Measurements from ENCODE around the gene GCAT. TPM values are rescaled to one million over a fixed set of nuclear protein-coding genes. Genes with fewer than 3 reads are reported as not detected.

Gene GCAT
- total RNA-seq, 1 experiment from 2014 or later = 44.9 TPM

DNA sequence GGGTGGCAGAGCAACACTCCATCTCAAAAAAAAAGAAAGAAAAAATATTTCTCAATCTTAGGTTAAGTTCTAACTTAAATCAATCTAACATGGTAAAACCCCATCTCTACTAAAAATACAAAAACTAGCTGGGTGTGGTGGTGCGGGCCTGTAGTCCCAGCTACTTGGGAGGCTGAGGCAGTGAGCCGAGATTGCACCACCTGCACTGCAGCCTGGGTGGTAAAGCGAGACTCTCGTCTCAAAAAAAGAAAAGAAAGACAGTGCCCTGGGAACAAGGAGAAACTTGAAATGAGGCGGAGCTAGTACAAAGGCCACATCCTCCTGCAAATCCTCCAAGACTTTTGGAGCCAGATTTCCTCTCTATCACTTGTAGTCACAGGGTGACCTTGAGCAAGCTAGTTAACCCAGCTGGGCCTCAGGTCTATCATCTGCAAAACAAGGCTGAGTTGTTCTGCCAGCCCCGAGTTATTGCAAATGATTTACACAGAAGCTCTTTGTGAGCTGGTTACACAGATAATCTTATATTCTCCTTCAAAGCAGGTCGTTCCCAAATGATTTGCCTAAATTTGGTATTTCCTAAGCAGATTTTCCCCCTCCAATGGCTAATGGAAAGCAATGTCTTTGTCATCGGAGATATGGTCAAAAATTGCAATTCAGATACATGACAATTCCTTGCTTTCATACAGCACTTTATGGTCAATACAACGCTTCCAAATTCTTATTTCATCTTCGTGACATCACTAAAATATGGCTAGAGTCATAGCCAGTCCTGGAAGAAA lies 34.5 kb downstream of the GCAT start:
- DNase-seq (ENCODE audit: low read depth) = no peak

GRCh38 chr22:37843741-37844089 lies 36.0 kb downstream of the GCAT start:
- no peak for DNase-seq (ENCODE audit: low read depth)

DNA sequence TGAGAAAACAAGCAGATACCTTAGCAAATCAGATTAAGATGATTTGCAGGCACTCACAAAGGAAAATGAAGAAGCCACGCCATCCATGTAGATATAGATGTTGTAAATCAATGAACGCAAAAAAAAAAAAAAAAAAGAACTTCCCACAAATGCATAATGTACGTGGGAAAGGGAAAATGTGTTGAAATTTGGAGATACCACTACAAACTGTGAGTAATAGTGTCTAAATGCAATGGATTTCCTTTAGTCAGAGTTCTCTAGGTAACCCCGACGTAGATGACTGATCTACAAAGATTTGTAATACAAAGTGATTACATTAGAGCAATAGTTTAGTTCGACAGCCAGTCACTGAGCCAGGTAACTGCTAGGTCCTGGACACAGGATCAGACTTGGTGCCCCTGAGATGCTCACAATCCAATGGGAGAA lies 37.2 kb downstream of the GCAT start:
- no peak for DNase-seq (ENCODE audit: low read depth)

DNA sequence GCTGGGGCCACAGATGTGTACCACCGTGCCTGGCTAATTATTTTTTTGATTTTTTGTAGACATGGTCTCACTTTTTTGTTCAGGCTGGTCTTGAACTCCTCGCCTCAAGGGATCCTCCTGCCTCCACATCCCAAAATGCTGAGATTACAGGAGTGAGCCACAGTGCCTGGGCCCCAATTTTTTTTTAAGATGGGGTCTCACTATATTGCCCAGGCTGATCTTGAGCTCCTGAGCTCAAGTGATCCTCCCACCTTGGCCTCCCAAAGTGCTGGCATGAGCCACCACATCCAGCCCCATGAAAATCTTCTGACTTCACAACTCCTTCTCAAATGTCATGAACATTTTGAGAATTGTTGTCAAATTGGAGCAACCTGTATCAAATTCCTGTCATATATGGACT lies 38.7 kb downstream of the GCAT start:
- DNase-seq (ENCODE audit: low read depth) = no peak

DNA sequence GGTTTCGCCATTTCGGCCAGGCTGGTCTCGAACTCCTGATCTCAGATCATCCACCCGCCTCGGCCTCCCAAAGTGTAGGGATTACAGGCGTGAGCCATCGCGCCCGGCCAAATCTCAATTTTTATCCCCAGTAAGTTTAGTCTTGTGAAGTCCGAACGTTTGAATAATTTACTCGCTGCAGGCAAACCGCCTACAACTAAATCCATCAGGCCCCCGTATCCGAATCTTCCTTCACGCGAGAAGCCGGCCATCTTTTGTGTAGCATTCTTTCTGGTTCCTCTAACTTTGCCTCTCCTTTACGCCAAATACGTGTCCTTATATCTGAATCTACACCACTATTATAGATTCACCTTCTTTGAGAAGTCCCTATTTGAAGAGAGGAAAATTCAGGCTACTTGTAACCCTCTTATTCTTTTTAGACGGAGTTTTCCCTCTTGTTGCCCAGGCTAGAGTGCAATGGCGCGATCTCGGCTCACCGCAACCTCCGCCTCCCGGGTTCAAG lies 40.9 kb downstream of the GCAT start:
- no peak for DNase-seq (ENCODE audit: low read depth)

GRCh38 chr22:37849089-37849751 lies 41.5 kb downstream of the GCAT start, which contains the start of gene EIF3L:
Gene EIF3L, plus strand, starts transcription at chr22:37849419. Its CDS starts 31 bp downstream, at chr22:37849450.
- peak; percentile 92 for DNase-seq (ENCODE audit: low read depth)

- DNase-seq (ENCODE audit: low read depth) = no peak
These were observed 43.1 kb downstream of the GCAT start for GRCh38 chr22:37850801-37851200.

- DNase-seq (ENCODE audit: low read depth) = no peak
These were observed 44.7 kb downstream of the GCAT start for GRCh38 chr22:37852418-37852817.

DNA sequence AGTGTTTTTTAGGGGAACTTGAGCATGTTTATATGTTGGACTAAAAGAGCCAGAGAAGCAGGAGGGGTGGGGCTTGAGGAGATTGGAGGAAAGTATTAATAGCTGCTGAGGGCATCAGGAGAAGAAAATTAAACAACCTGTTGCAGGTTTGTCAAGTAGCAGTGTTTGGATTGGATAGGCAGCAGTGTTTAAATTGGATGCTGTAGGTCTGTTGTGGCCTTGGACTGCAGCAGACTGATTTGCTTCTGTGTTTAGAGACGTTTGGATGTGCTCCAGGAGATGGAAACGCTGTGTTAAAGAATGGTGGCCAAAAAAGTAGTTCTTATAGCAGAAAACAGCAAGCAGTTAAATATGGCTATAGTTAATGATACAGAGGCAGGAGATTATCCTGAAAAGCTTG lies 47.2 kb downstream of the GCAT start:
- no peak for DNase-seq (ENCODE audit: low read depth)

DNA sequence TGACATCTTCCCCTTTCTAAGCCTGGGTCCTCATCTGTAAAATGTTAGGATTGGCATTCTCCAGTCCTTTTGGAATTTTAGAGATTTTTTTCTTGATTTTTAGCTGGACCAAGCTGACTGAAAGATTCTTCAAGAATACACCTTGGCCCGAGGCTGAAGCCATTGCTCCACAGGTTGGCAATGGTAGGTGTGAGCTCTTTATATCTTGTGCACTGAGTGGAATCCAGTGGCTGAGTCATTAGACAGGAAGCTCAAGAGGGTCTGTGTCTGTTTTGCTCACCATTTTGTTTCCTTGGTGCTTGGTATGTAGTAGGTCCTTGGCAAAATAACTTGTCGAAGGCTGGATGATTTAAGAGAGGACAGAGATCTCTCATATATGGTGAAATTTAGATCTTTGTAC lies 47.7 kb downstream of the GCAT start:
- DNase-seq (ENCODE audit: low read depth) = no peak

DNA sequence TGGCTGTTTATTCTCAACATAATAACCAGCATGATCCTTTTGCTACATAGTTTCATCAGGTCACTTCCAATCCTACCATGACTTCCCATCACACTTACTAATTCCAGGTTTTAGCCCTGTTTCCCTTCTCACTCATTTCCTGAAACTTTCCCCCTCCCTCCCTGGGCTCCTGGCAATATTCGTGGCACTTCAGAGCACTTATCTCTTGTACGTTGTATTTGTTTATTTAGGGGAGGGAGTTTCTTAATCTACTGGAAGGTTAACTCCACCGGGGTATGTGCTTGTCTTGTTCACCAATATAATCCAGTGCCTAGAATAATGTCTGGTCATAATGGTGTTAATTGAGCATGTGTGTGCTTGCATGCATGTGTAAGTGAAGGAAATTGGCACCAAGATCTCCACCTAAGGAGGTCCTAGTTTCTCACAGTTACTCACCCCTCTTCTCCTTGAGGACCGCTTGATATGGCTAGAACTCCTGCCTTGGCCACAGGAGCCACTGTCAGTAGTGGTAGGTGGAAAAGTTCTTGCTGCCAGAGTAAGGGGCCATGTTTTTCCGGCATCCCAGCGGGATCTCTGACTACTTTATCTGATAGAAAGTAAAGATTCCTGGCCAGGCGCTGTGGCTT lies 53.2 kb downstream of the GCAT start:
- DNase-seq (ENCODE audit: low read depth) = no peak

- DNase-seq (ENCODE audit: low read depth) = no peak
These were observed 55.0 kb downstream of the GCAT start for GRCh38 chr22:37862570-37863325.

DNA sequence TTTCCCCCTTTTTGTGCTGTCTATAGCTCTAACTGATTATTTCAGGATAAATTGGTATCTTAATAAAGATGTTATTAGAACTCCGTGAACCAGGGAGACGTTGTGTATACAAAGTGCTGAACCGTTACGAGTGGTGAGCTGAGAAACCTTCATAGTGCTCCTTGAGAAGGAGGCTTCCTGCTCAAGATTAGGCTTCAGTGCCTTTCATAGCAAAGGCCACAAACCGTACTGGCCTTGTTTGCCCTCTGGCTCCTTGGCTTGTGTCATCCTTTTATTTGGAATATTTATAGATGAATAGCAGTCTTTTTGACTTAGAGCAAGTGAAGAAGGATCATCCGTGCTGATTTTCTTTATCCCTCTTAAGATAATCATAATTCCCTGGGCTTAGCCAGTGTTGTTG lies 57.8 kb downstream of the GCAT start:
- DNase-seq (ENCODE audit: low read depth) = no peak

Other genes with a start within 250 kb of the GCAT start
- 11.8 and 13.1 TPM in 2 replicates for gene CDC42EP1, start 247.5 kb upstream of the GCAT start, total RNA-seq (2014; rRNA removed; shearing (Covaris generic))
- not detected in 2 replicates for gene LGALS2, start 227.8 kb upstream of the GCAT start, total RNA-seq (2014; rRNA removed; shearing (Covaris generic))
- 23.2 and 34.7 TPM in 2 replicates for gene GGA1, start 199.1 kb upstream of the GCAT start, total RNA-seq (2014; rRNA removed; shearing (Covaris generic))
- gene SH3BP1, start 168.3 kb upstream of the GCAT start, total RNA-seq (2014; rRNA removed; shearing (Covaris generic)) = 3.4 and 5.7 TPM in 2 replicates
- 29.2 and 32.0 TPM in 2 replicates for gene PDXP, start 149.2 kb upstream of the GCAT start, total RNA-seq (2014; rRNA removed; shearing (Covaris generic))
- gene LGALS1, start 132.3 kb upstream of the GCAT start, total RNA-seq (2014; rRNA removed; shearing (Covaris generic)) = 3,366 and 4,590 TPM in 2 replicates
- 71.4 and 92.3 TPM in 2 replicates for gene NOL12, start 121.6 kb upstream of the GCAT start, total RNA-seq (2014; rRNA removed; shearing (Covaris generic))
- 42.9 and 45.3 TPM in 2 replicates for gene TRIOBP, start 110.9 kb upstream of the GCAT start, total RNA-seq (2014; rRNA removed; shearing (Covaris generic))
- gene GALR3, start 15.4 kb downstream of the GCAT start, total RNA-seq (2014; rRNA removed; shearing (Covaris generic)) = not detected in 2 replicates
- gene ANKRD54, start 36.4 kb downstream of the GCAT start, total RNA-seq (2014; rRNA removed; shearing (Covaris generic)) = 59.8 and 64.7 TPM in 2 replicates
- gene EIF3L, start 41.5 kb downstream of the GCAT start, total RNA-seq (2014; rRNA removed; shearing (Covaris generic)) = 288 and 343 TPM in 2 replicates
- gene MICALL1, start 98.4 kb downstream of the GCAT start, total RNA-seq (2014; rRNA removed; shearing (Covaris generic)) = 22.2 and 33.6 TPM in 2 replicates
- gene C22orf23, start 145.7 kb downstream of the GCAT start, total RNA-seq (2014; rRNA removed; shearing (Covaris generic)) = 3.4 TPM in 1 of 2 replicates, not detected in the other
- gene POLR2F, start 145.8 kb downstream of the GCAT start, total RNA-seq (2014; rRNA removed; shearing (Covaris generic)) = 138 and 183 TPM in 2 replicates
- gene SOX10, start 176.6 kb downstream of the GCAT start, total RNA-seq (2014; rRNA removed; shearing (Covaris generic)) = not detected in 2 replicates
- gene PICK1, start 249.5 kb downstream of the GCAT start, total RNA-seq (2014; rRNA removed; shearing (Covaris generic)) = 19.4 and 28.8 TPM in 2 replicates